ENCODE measurements around the gene DYNAP. TPM values are rescaled to one million over a fixed set of nuclear protein-coding genes. Genes with fewer than 3 reads are reported as not detected.

DYNAP gene
- polyA plus RNA-seq, 3 donors = not detected

- no peak overlapping the region for H3K4me3 ChIP-seq (replicated peaks in 1 of 3; ENCODE audit: low read depth in 2 of 3, low read length in 3 of 3)
- intact Hi-C loops (cut with micrococcal nuclease) = no loop called here
- Mint-ChIP-seq H3K4me3 (no peak overlapping the region), H3K27ac (no peak overlapping the region), H3K4me1 (peaks cover 7% of the 10 kb centered on the region), H3K27me3 (ENCODE audit: low read depth in 3 of 3) (peaks cover 0 to 4% (median 2%) of the 10 kb centered on the region in 3 donors), H3K9me3 (peaks cover 0 to 3% (median 0%) of the 10 kb centered on the region in 7 donors), H3K36me3 (no peaks in the 10 kb centered on the region)
- no peaks in the 10 kb centered on the region for H3K79me2 ChIP-seq (ENCODE audit: insufficient read depth, low read length)
- no peak for DNase-seq
- no peaks in the 10 kb centered on the region for H3K27me3 ChIP-seq (ENCODE audit: control insufficient read depth in 2 of 2, insufficient read depth in 2 of 2, low read length in 2 of 2)
- no peak overlapping the region for H2AFZ ChIP-seq (ENCODE audit: insufficient read depth, low read depth, low read length, poor library complexity, severe bottlenecking)
- no peak overlapping the region for H3K4me2 ChIP-seq (replicated peaks; ENCODE audit: extremely low read depth, low read length, poor library complexity, severe bottlenecking)
- H3K27ac ChIP-seq (ENCODE audit: low read depth in 1 of 2, low read length in 2 of 2) = no peak overlapping the region
- TF ChIP-seq CTCF (IDR thresholded peaks at IDR 0.05) = no peak
- no peaks in the 10 kb centered on the region for H4K20me1 ChIP-seq (ENCODE audit: insufficient read depth, low read length)
- 90% methylated on average over 1 of the region's 4 CpGs for WGBS (ENCODE audit: insufficient coverage)
- no peaks in the 10 kb centered on the region for H3K9me3 ChIP-seq (replicated peaks in 1 of 2; ENCODE audit: control insufficient read depth in 1 of 2, insufficient read depth in 1 of 2, low read length in 2 of 2)
- no peaks in the 10 kb centered on the region for H3K36me3 ChIP-seq (replicated peaks in 1 of 2; ENCODE audit: control insufficient read depth in 1 of 2, insufficient read depth in 2 of 2, low read length in 2 of 2)
- peaks cover 0 to 2% of the 10 kb centered on the region in 2 donors for H3K4me1 ChIP-seq (ENCODE audit: control insufficient read depth in 1 of 2, insufficient read depth in 2 of 2, low read length in 2 of 2)
- no peak overlapping the region for H3K9ac ChIP-seq (ENCODE audit: insufficient read depth, low read length, poor library complexity, severe bottlenecking)
These were observed 22.1 kb downstream of the DYNAP start for GRCh38 chr18:54613174-54613573.

- Mint-ChIP-seq H3K4me3 (no peak overlapping the region), H3K9me3 (peaks cover 0 to 5% (median 3%) of the 10 kb centered on the region in 7 donors), H3K36me3 (no peaks in the 10 kb centered on the region), H3K27me3 (ENCODE audit: low read depth in 3 of 3) (peaks cover 0 to 4% (median 2%) of the 10 kb centered on the region in 3 donors), H3K27ac (no peak overlapping the region), H3K4me1 (no peaks in the 10 kb centered on the region)
- intact Hi-C loops (cut with micrococcal nuclease) = no loop called here
- no peak overlapping the region for H3K27ac ChIP-seq (ENCODE audit: low read depth in 1 of 2, low read length in 2 of 2)
- H3K4me3 ChIP-seq (replicated peaks in 1 of 3; ENCODE audit: low read depth in 2 of 3, low read length in 3 of 3) = no peak overlapping the region
- no peaks in the 10 kb centered on the region for H3K79me2 ChIP-seq (ENCODE audit: insufficient read depth, low read length)
- H3K4me2 ChIP-seq (replicated peaks; ENCODE audit: extremely low read depth, low read length, poor library complexity, severe bottlenecking) = no peak overlapping the region
- H3K36me3 ChIP-seq (replicated peaks in 1 of 2; ENCODE audit: control insufficient read depth in 1 of 2, insufficient read depth in 2 of 2, low read length in 2 of 2) = no peaks in the 10 kb centered on the region
- WGBS (ENCODE audit: insufficient coverage) = no CpG with 5 or more reads among the region's 3 CpGs
- H2AFZ ChIP-seq (ENCODE audit: insufficient read depth, low read depth, low read length, poor library complexity, severe bottlenecking) = no peak overlapping the region
- no peak overlapping the region for H3K9ac ChIP-seq (ENCODE audit: insufficient read depth, low read length, poor library complexity, severe bottlenecking)
- H3K4me1 ChIP-seq (ENCODE audit: control insufficient read depth in 1 of 2, insufficient read depth in 2 of 2, low read length in 2 of 2) = no peaks in the 10 kb centered on the region
- no peak for TF ChIP-seq CTCF (IDR thresholded peaks at IDR 0.05)
- no peak for DNase-seq
- H4K20me1 ChIP-seq (ENCODE audit: insufficient read depth, low read length) = no peaks in the 10 kb centered on the region
- no peaks in the 10 kb centered on the region for H3K27me3 ChIP-seq (ENCODE audit: control insufficient read depth in 2 of 2, insufficient read depth in 2 of 2, low read length in 2 of 2)
- no peaks in the 10 kb centered on the region for H3K9me3 ChIP-seq (replicated peaks in 1 of 2; ENCODE audit: control insufficient read depth in 1 of 2, insufficient read depth in 1 of 2, low read length in 2 of 2)
These were observed 25.3 kb downstream of the DYNAP start for GRCh38 chr18:54616220-54616848.
